Measurements from ENCODE around the gene MTRF1L. TPM values are rescaled to one million over a fixed set of nuclear protein-coding genes. Genes with fewer than 3 reads are reported as not detected.

MTRF1L gene
- total RNA-seq, 1 experiment from 2014 or later, result 26.5 TPM

DNA sequence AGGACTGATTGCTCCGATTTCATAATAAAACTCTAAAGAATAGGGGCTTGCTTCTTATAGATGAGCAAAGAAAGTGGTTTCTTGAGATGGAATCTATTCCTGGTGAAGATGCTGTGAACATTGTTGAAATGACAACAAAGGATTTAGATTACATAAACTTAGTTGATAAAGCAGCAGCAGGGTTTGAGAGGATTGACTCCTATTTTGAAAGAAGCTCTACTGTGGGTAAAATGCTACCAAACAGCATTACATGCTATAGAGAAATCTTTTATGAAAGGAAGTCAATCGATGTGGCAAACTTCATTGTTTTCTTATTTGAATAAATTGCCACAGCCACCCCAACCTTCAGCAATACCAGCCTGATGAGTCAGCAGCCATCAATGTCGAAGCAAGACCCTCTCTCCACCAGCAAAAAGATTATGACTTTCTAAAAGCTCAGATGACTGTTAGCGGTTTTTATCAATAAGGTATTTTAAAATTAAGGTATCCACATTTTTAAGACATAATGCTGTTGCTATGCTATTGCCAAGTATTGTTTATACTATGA lies 12.7 kb upstream of the MTRF1L start:
- no peaks in the 10 kb centered on the region for H3K79me1 ChIP-seq (ENCODE audit: insufficient read depth, low read depth, low read length, poor library complexity, severe bottlenecking)
- no peak overlapping the region for H3K4me3 Mint-ChIP-seq
- H3K18ac ChIP-seq (ENCODE audit: insufficient read length, low read depth, low read length), result no peak overlapping the region
- H2BK20ac ChIP-seq (ENCODE audit: low read depth, low read length, poor library complexity, severe bottlenecking), result no peak overlapping the region
- no peak overlapping the region for H3K23ac ChIP-seq (ENCODE audit: insufficient read length, low read depth, low read length)
- no peak overlapping the region for H4K5ac ChIP-seq (ENCODE audit: insufficient read length, low read depth, low read length)
- H3K14ac ChIP-seq (ENCODE audit: insufficient read depth, low read length), result no peak overlapping the region
- no peaks in the 10 kb centered on the region for H3K27me3 Mint-ChIP-seq (ENCODE audit: low read depth)
- no peaks in the 10 kb centered on the region for H3K9me3 Mint-ChIP-seq
- H2BK5ac ChIP-seq (ENCODE audit: insufficient read length, low read length), result no peak overlapping the region
- no peaks in the 10 kb centered on the region for H3K27me3 ChIP-seq (ENCODE audit: insufficient read depth, low read length)
- H3T11ph ChIP-seq (ENCODE audit: low read length), result no peak overlapping the region
- no peak for DNase-seq
- H2AK5ac ChIP-seq (ENCODE audit: insufficient read length, low read length), result no peak overlapping the region
- H3K9me3 ChIP-seq (ENCODE audit: control insufficient read depth, low read depth, low read length), result no peaks in the 10 kb centered on the region
- H3K23me2 ChIP-seq (ENCODE audit: insufficient read length, low read depth, low read length, poor library complexity, severe bottlenecking), result no peaks in the 10 kb centered on the region
- H4K8ac ChIP-seq (replicated peaks; ENCODE audit: insufficient read length, low read depth, low read length), result no peak overlapping the region
- no peaks in the 10 kb centered on the region for H3K36me3 Mint-ChIP-seq (ENCODE audit: insufficient read depth in 1 of 3, low read depth in 3 of 3)
- H3K9ac ChIP-seq (ENCODE audit: extremely low read depth, insufficient read length, low read length), result no peak overlapping the region
- no peak overlapping the region for H4K91ac ChIP-seq (ENCODE audit: insufficient read length, low read depth, low read length)
- H3K56ac ChIP-seq (ENCODE audit: insufficient read length, low read depth, low read length), result no peak overlapping the region
- no peak overlapping the region for H3K4me2 ChIP-seq (ENCODE audit: insufficient read depth, insufficient read length, low read length)
- H3K4me1 ChIP-seq (ENCODE audit: insufficient read depth, low read length), result no peaks in the 10 kb centered on the region
- no peak overlapping the region for H2BK12ac ChIP-seq (ENCODE audit: insufficient read length, low read depth, low read length)
- no peaks in the 10 kb centered on the region for H4K20me1 ChIP-seq (ENCODE audit: control insufficient read depth, insufficient read depth, insufficient read length)
- H3K27ac Mint-ChIP-seq, result no peak overlapping the region; a peak in 1 of 7 replicates
- H3K4ac ChIP-seq (ENCODE audit: low read depth, low read length), result no peak overlapping the region
- H2BK120ac ChIP-seq (ENCODE audit: low read depth, low read length, poor library complexity, severe bottlenecking), result no peak overlapping the region
- H3K79me2 ChIP-seq (ENCODE audit: insufficient read depth, low read length), result no peaks in the 10 kb centered on the region
- H3K27ac ChIP-seq (ENCODE audit: insufficient read length, low read depth, low read length), result no peak overlapping the region
- TF ChIP-seq, protein P1, sequence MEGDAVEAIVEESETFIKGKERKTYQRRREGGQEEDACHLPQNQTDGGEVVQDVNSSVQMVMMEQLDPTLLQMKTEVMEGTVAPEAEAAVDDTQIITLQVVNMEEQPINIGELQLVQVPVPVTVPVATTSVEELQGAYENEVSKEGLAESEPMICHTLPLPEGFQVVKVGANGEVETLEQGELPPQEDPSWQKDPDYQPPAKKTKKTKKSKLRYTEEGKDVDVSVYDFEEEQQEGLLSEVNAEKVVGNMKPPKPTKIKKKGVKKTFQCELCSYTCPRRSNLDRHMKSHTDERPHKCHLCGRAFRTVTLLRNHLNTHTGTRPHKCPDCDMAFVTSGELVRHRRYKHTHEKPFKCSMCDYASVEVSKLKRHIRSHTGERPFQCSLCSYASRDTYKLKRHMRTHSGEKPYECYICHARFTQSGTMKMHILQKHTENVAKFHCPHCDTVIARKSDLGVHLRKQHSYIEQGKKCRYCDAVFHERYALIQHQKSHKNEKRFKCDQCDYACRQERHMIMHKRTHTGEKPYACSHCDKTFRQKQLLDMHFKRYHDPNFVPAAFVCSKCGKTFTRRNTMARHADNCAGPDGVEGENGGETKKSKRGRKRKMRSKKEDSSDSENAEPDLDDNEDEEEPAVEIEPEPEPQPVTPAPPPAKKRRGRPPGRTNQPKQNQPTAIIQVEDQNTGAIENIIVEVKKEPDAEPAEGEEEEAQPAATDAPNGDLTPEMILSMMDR (conservative IDR thresholded peaks at IDR 0.05), result no peak
- WGBS (ENCODE audit: extremely low coverage, insufficient read length, low lambda C conversion rate), result no CpG with 5 or more reads among the region's 4 CpGs
- no peak overlapping the region for H2AFZ ChIP-seq (ENCODE audit: low read length)
- H3K4me1 Mint-ChIP-seq, result no peaks in the 10 kb centered on the region; a peak in 1 of 4 replicates
- no peak overlapping the region for H2BK15ac ChIP-seq (ENCODE audit: low read depth, low read length)

Measured in H9 (cell line).